ENCODE measurements around the gene CEBPA. TPM values are rescaled to one million over a fixed set of nuclear protein-coding genes. Genes with fewer than 3 reads are reported as not detected.

The CEBPA gene
- total and polyA plus RNA-seq, 10 of the 15 experiments (the other 5 are each of a cell fraction or from before 2014, with no cell fraction given), result 0.04 to 0.36 (median 0.13) TPM; not detected in 4

DNA sequence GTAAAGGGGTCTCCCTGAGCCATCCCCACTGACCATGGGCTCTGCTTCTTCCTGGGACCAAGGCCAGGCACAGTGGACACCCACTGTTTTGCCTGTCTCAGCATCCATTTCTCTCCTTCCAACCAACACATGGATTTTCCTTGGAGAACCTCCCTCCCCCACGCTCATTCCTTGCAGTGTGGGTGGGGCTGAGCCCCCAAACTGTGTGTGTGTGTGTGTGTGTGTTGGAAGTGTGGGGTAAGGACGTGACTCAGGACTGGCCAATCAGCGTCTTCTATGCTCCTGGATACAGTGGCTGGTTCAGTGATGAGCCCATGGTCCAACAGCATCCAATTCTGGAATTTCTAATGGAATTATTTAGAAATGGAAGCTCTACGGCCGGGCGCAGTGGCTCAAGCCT, 18.7 kb downstream of the CEBPA start:
- WGBS (ENCODE audit: insufficient coverage, insufficient replicate concordance, low lambda C conversion rate, missing lambda C conversion rate), result 51% methylated on average over 6 of the region's 6 CpGs
- H3K4me1 ChIP-seq (ENCODE audit: control insufficient read depth, insufficient read depth, low read length), result peaks cover 18% of the 10 kb centered on the region
- no peak overlapping the region for H3K4me3 ChIP-seq
- SMC1A ChIA-PET (ENCODE audit: uncharacterized antibody, unreplicated experiment), result no interaction called here
- POLR2A ChIA-PET, result no interaction called here
- no peaks in the 10 kb centered on the region for H3K79me2 ChIP-seq (ENCODE audit: control insufficient read depth, insufficient read depth, low read length)
- intact Hi-C loops (cut with micrococcal nuclease; ENCODE audit: unreplicated experiment) (no loop called here), in situ Hi-C loops (cut with MboI) (no loop called here)
- no peaks in the 10 kb centered on the region; a peak in 1 of 4 replicates for H3K27me3 ChIP-seq (replicated peaks in 1 of 2; ENCODE audit: control insufficient read depth in 2 of 2, insufficient read depth in 2 of 2, low read length in 1 of 2)
- ATAC-seq (no peak), FAIRE-seq (no peak), DNase-seq (ENCODE audit: low read depth, low spot score) (no peak)
- no peak overlapping the region for H3K9ac ChIP-seq (ENCODE audit: control insufficient read depth, insufficient read depth, low read length)
- no peak overlapping the region for H2AFZ ChIP-seq (ENCODE audit: control insufficient read depth, low read depth, low read length)
- H3K4me2 ChIP-seq (ENCODE audit: control insufficient read depth, insufficient read depth), result no peak overlapping the region
- no TSS peak for BruUV-seq (replicated peaks)
- H3K36me3 ChIP-seq (ENCODE audit: control insufficient read depth in 2 of 2, insufficient read depth in 2 of 2, low read length in 1 of 2), result no peaks in the 10 kb centered on the region
- RAD21 ChIA-PET (ENCODE audit: unreplicated experiment), result no interaction called here
- no peaks in the 10 kb centered on the region for H4K20me1 ChIP-seq (ENCODE audit: control insufficient read depth, insufficient read depth)
- H3K27ac ChIP-seq (ENCODE audit: control insufficient read depth, insufficient read depth), result no peak overlapping the region
- H3K9me3 ChIP-seq (replicated peaks; ENCODE audit: control insufficient read depth, insufficient read depth, low read length), result peaks cover 3% of the 10 kb centered on the region; the same call in 2 of the 3 replicates
- CTCF ChIA-PET, result no interaction called here
- no peak for TF ChIP-seq USF1 (IDR thresholded peaks at IDR 0.05; ENCODE audit: borderline replicate concordance, extremely low read length, insufficient read depth, low read depth, low read length)
- TF ChIP-seq IRF4 (IDR thresholded peaks at IDR 0.05; ENCODE audit: low read depth, low read length), result no peak
- TF ChIP-seq RBBP5 (conservative IDR thresholded peaks at IDR 0.05), result no peak
- TF ChIP-seq BCL3 (IDR thresholded peaks at IDR 0.05; ENCODE audit: borderline replicate concordance, insufficient read depth, low read depth, low read length, poor library complexity, severe bottlenecking), result no peak
- no peak for TF ChIP-seq EGR1 (IDR thresholded peaks at IDR 0.05; ENCODE audit: borderline replicate concordance in 1 of 2, low read depth in 2 of 2, low read length in 2 of 2)
- TF ChIP-seq HCFC1 (IDR thresholded peaks at IDR 0.05; ENCODE audit: low read length), result no peak
- no peak for TF ChIP-seq WRNIP1 (IDR thresholded peaks at IDR 0.05; ENCODE audit: borderline replicate concordance, low read depth, low read length)
- TF ChIP-seq POLR2AphosphoS2 (IDR thresholded peaks at IDR 0.05; ENCODE audit: low read depth, low read length), result no peak
- TF ChIP-seq CHD2 (IDR thresholded peaks at IDR 0.05; ENCODE audit: borderline replicate concordance, low read depth, low read length), result no peak
- no peak for TF ChIP-seq SREBF2 (IDR thresholded peaks at IDR 0.05; ENCODE audit: low read length)
- no peak for TF ChIP-seq ZBTB4 (CRISPR knock-in tag; IDR thresholded peaks at IDR 0.05)
- TF ChIP-seq, protein P1, sequence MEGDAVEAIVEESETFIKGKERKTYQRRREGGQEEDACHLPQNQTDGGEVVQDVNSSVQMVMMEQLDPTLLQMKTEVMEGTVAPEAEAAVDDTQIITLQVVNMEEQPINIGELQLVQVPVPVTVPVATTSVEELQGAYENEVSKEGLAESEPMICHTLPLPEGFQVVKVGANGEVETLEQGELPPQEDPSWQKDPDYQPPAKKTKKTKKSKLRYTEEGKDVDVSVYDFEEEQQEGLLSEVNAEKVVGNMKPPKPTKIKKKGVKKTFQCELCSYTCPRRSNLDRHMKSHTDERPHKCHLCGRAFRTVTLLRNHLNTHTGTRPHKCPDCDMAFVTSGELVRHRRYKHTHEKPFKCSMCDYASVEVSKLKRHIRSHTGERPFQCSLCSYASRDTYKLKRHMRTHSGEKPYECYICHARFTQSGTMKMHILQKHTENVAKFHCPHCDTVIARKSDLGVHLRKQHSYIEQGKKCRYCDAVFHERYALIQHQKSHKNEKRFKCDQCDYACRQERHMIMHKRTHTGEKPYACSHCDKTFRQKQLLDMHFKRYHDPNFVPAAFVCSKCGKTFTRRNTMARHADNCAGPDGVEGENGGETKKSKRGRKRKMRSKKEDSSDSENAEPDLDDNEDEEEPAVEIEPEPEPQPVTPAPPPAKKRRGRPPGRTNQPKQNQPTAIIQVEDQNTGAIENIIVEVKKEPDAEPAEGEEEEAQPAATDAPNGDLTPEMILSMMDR (IDR thresholded peaks at IDR 0.05 in 2 of 3, conservative IDR thresholded peaks at IDR 0.05 in 1 of 3; ENCODE audit: control insufficient read depth in 2 of 3, extremely low read depth in 1 of 3, insufficient read depth in 1 of 3, low read depth in 3 of 3, low read length in 3 of 3), result no peak
- TF ChIP-seq ATF2 (IDR thresholded peaks at IDR 0.05; ENCODE audit: low read length), result no peak
- TF ChIP-seq STAT1 (conservative IDR thresholded peaks at IDR 0.05), result no peak

Data from GM12878 (cell line).